Measurements from ENCODE around the gene S100P. TPM values are rescaled to one million over a fixed set of nuclear protein-coding genes. Genes with fewer than 3 reads are reported as not detected.

Gene S100P
- total RNA-seq, 1 donor from 2014 or later: not detected

DNA sequence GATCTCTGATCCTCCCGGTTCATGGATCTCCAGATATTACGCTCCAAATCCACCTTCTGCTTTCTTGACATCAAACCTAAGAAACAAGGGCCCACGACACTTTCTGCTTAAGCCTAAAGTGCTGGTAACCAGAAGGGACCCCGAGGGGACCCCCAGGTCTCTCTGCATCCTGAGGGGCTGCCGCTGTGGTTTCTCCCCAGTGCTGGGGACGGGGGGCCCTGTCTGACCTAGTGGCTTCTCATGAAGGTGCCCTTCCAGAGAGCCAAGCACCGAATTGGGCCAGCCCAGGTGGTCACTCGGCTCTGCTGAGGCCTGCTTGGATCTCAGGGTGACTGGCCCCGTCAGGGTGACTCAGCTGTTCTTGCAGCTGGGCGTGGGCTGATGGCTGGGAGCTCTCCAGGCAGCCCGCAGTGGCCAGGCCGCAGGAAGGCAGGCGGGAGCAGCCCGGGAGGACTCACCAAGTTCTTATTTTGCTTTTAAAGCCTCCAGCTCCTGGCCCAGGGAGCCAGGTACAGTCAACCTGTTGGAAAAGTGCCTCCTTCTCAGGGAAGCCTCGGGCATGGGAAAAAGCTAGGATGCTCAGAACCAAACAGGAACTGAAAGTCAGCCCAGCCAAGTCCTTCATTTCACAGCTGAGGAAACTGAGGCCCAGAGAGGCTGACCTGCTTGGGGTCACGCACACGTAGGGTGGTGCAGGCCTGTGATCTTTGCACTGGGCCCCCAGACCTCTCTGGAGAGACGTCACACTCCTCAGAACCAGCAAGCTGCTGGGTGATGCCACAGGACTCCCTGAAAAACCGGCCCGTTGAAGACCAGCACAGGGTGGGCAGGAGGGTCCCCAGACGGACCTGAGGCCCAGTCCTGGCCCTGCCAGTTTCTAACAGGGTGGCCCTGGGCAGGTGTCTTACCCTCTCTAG lies 39.0 kb downstream of the S100P start:
- no peak for DNase-seq (ENCODE audit: low spot score)
- Mint-ChIP-seq H3K27ac (ENCODE audit: unreplicated experiment) (no peak overlapping the region), H3K27me3 (ENCODE audit: unreplicated experiment) (peaks cover 12% of the 10 kb centered on the region), H3K4me1 (ENCODE audit: unreplicated experiment) (no peaks in the 10 kb centered on the region), H3K4me3 (ENCODE audit: unreplicated experiment) (no peak overlapping the region), H3K36me3 (ENCODE audit: low read depth, unreplicated experiment) (no peaks in the 10 kb centered on the region), H3K9me3 (ENCODE audit: unreplicated experiment) (no peaks in the 10 kb centered on the region)
- no peak for TF ChIP-seq CTCF (IDR thresholded peaks at IDR 0.05; ENCODE audit: unreplicated experiment)

- DNase-seq (ENCODE audit: low spot score): no peak
Measured at GRCh38 chr4:6733358-6734164, 39.9 kb downstream of the S100P start.

GRCh38 chr4:6734165-6734786 lies 40.6 kb downstream of the S100P start:
- no peaks in the 10 kb centered on the region for H3K9me3 Mint-ChIP-seq (ENCODE audit: unreplicated experiment)
- H3K36me3 Mint-ChIP-seq (ENCODE audit: low read depth, unreplicated experiment): no peaks in the 10 kb centered on the region
- TF ChIP-seq CTCF (IDR thresholded peaks at IDR 0.05; ENCODE audit: unreplicated experiment): no peak
- H3K27me3 Mint-ChIP-seq (ENCODE audit: unreplicated experiment): peaks cover 5% of the 10 kb centered on the region
- H3K4me1 Mint-ChIP-seq (ENCODE audit: unreplicated experiment): no peaks in the 10 kb centered on the region
- H3K4me3 Mint-ChIP-seq (ENCODE audit: unreplicated experiment): no peak overlapping the region
- H3K27ac Mint-ChIP-seq (ENCODE audit: unreplicated experiment): no peak overlapping the region
- DNase-seq (ENCODE audit: low spot score): no peak

More at GRCh38 chr4:6733358-6734164, 39.9 kb downstream of the S100P start:
- Mint-ChIP-seq H3K4me3 (ENCODE audit: unreplicated experiment) (no peak overlapping the region), H3K36me3 (ENCODE audit: low read depth, unreplicated experiment) (no peaks in the 10 kb centered on the region), H3K9me3 (ENCODE audit: unreplicated experiment) (no peaks in the 10 kb centered on the region), H3K27ac (ENCODE audit: unreplicated experiment) (no peak overlapping the region), H3K27me3 (ENCODE audit: unreplicated experiment) (peaks cover 7% of the 10 kb centered on the region), H3K4me1 (ENCODE audit: unreplicated experiment) (no peaks in the 10 kb centered on the region)
- no peak for TF ChIP-seq CTCF (IDR thresholded peaks at IDR 0.05; ENCODE audit: unreplicated experiment)

DNA sequence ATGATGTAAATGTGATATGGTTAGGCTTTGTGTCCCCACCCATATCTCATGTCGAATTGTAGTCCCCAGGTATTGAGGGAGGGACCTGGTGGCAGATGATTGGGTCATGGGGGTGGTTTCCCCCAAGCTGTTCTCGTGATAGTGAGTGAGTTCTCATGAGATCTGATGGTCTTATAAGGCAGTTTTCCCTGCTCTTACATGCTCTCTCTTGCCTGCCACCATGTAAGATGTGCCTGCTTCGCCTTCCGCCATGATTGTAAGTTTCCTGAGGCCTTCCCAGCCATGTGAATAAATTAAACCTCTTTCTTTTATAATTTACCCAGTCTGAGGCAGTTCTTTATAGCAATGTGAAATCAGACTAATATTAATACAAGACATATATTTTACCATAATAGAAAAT lies 46.2 kb downstream of the S100P start:
- no peak for DNase-seq (ENCODE audit: low spot score)

More for the DNA sequence above, 46.2 kb downstream of the S100P start:
- Mint-ChIP-seq H3K4me3 (ENCODE audit: unreplicated experiment) (no peak overlapping the region), H3K36me3 (ENCODE audit: low read depth, unreplicated experiment) (no peaks in the 10 kb centered on the region), H3K27me3 (ENCODE audit: unreplicated experiment) (peaks cover 1% of the 10 kb centered on the region), H3K27ac (ENCODE audit: unreplicated experiment) (no peak overlapping the region), H3K9me3 (ENCODE audit: unreplicated experiment) (no peaks in the 10 kb centered on the region), H3K4me1 (ENCODE audit: unreplicated experiment) (peaks cover 4% of the 10 kb centered on the region)
- no peak for TF ChIP-seq CTCF (IDR thresholded peaks at IDR 0.05; ENCODE audit: unreplicated experiment)
